Measurements from ENCODE around the gene CACNA2D1.
"Not testable (repeated sequence)": the region's sequence is repeated elsewhere in the genome, so short reads cannot be mapped to it uniquely, and the experiment has no call there.

CACNA2D1 gene

DNA sequence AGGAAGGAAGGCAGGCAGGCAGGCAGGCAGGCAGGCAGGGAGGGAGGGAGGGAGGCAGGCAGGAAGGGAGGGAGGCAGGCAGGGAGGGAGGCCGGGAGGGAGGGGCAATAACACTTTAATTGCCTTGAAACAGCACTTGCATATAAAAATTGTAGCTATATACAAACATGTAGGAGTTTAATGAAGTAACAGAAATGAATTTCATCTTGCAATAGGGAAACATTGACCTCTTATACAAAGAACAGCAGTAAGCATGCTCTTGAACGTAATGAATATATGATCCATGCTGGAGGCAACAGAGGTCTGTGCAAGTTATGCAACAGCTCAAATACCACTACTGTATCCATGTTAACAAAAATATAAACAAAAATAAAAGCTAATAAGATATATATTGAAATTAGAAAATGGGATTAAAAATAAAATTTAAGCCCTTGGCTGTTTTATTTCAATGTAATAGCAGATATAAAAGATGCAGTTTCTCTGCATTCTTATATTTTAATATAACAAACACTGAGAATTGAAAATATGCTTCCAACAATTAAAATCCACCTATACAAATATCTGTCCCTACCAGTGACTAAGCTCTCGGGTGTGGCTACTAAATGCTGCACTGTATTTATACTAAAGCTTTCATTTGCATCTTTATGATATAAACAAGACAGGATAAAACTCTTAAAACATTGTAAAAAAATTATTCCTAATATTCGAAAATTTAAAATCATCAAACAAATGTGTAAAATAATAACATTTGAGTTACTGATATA is 50.3 kb downstream of the CACNA2D1 start:
- no peak for DNase-seq (ENCODE audit: low spot score)

DNA sequence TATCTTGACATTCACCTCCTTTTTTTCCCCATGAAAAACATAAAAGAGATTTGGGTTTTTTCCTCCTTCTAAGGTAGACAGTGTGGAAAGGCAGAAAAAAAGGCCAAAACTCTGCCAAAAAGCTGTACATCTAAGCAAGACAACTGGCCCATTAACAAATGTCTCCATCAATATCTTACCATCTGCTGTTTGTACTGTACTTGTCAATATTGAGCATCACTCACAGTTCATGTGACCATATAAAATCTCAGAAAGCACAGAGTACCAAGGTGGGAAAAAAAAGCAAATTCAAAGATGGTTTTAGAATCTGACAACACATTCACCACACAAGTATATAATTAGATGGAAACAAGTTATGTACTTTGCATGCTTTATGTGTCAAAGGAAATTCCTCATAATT is 52.6 kb downstream of the CACNA2D1 start:
- DNase-seq (ENCODE audit: low spot score), result no peak

DNA sequence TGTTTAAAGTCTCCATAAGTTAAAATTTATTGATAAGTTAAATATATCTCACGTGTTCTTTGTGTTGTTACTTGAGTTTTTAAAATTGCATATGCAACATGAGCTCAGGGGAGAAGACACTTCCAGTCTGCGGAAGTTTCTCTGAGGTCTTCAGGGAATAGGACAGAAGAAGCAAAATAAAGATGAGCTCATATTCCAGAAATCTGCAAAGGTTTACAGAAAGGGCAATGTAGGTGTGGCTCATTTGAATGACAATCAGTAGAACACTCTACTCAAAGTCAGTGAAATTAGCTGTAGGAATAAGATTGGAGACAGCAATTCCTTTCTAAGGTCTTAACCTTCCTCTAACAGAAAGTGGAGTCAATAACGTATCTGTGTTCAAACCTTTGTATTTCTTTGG is 53.7 kb downstream of the CACNA2D1 start:
- DNase-seq (ENCODE audit: low spot score), result no peak

DNA sequence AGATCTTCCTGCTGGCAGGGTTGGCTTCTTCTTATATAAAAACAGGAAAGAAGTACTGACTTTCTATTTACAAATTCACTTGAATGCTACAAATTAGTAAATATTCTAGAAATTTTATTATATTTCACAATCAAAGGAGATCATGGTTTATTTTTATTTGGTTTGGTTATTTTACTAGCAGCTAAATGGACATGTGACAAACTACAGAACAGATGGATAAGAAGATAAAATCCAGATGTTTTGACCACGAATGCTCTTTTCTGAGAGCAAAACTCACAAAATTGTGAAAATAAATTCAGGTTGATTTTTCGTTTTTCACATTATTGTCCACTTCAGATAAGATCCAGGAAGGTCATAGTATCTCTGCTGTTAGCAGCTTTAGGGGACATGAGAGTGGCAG is 55.4 kb downstream of the CACNA2D1 start:
- no peak for DNase-seq (ENCODE audit: low spot score)

DNA sequence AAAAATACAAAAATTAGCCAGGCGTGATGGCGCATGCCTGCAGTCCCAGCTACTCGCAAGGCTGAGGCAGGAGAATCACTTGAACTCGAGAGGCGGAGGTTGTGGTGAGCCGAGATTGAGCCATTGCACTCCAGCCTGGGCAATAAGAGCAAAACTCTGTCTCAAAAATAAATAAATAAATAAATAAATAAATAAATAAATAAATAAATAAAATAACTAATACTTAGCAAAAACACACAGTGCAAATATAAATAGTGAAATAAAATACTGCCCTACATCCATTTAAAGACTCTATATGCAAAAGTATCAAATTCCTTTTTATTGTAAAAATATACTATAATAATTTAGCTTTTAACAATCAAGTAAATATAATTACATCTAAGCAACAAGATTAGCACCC is 57.0 kb downstream of the CACNA2D1 start:
- not testable (repeated sequence) for DNase-seq (ENCODE audit: low spot score)

DNA sequence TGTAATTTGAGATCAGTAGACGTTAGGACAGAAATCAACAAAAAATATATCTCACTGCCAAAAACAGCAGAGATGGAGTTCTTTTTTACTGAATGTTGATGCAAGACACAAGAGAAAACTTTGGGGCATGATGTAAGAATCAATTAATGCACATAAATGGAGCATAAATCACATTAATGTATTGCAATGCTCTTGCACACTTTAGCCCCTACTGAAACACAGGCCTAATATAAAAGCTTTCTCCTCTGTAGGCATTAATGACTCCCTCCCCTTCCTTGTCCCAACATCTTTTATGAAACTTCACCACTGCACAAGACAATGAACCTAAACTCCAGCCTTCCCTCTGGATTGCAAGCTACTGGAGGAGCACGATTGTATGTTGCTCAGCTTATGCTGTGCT is 58.8 kb downstream of the CACNA2D1 start:
- DNase-seq (ENCODE audit: low spot score), result no peak

DNA sequence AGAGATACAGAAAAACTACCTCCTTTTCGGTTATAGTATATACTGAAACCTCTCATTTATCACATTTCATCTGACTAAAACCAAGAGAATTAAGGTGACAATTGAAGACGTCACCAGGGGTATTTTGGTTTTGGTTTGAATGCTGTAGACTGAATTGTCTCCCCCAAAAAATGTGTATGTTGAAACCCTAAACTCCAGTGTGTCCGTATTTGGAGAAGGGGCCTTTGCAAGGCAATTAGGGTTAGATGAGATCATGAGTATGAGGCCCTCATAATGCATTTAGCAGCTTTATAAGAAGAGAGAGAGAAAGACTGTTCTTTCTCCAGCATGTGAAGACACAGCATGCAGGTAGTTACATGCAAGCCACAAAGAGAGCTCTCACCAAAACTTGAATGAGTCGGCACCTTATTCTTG is 59.5 kb downstream of the CACNA2D1 start:
- DNase-seq (ENCODE audit: low spot score), result no peak

DNA sequence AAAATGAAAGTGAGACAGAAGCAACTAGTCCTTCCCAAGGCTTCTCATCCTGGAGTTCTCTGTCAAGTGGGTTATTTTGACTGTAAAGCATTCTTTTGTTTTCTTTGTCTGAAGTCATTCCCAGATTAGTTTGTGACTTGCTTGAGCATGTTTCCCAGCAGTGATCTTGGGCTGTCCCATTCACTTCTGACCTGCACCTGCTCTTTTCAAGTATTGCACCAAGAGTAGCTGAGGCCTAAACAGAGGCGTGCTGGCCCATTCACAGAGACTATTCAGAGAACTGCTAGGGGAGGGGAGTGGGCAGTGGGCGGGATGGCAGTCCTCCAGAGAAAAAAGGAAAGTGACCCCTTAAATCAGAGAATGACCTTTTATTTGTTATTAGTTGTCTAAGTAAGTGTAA is 61.3 kb downstream of the CACNA2D1 start:
- DNase-seq (ENCODE audit: low spot score), result no peak

DNA sequence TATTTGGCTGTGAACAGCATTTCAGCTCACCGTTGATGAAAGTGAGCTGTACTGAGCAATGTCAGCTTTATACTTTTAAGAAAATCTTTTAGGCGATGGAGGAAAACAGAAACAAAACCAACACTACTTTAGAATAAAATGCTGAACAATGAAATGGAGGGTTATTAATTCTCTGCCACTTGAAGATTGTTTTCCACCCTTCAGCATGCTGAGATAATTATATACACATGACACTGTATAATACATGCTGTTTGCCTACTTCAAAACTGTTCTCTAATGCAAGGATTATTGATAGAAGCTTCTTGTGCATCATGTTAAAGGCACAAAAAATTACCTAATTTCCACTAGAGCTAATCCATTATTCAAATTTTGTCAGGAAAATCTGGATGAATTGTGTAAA is 66.8 kb downstream of the CACNA2D1 start:
- no peak for DNase-seq (ENCODE audit: low spot score)

DNA sequence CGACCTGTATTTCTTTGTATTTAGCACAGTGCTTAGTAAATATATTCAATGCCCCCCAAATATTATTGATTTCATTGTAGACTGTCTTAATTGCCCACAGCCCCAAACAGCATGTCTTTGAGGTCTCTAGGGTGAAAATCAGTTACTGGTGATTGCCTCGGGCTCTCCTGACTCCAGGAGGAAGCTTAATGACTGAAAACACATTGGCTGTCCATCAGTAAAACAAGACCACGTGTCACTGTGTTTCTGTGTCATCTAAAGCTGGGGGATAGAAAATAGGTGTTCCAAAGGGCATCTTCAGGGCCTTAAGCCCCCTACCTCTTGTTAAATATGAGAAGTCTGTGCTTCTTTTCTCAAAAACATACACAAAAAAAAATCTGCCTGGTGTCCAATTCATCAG is 67.9 kb downstream of the CACNA2D1 start:
- no peak for DNase-seq (ENCODE audit: low spot score)

DNA sequence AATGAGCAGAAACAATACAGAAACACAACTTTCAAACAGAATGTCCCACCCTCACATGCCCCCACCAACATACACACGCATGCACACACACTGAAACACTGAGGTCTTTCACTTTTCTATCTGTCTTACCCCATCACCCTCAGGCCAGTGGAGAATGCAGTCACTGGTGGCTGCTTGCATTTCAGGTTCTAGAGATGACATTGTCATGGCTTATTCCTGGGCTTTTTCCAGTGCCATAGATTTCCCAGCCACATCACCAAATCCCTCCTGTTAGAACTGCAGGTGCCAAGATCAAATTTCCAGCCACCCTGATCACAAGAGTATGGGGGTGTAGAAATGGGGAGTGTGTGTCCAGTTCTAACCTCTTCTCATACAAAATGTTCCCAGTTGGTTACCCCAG is 68.4 kb downstream of the CACNA2D1 start:
- no peak for DNase-seq (ENCODE audit: low spot score)

DNA sequence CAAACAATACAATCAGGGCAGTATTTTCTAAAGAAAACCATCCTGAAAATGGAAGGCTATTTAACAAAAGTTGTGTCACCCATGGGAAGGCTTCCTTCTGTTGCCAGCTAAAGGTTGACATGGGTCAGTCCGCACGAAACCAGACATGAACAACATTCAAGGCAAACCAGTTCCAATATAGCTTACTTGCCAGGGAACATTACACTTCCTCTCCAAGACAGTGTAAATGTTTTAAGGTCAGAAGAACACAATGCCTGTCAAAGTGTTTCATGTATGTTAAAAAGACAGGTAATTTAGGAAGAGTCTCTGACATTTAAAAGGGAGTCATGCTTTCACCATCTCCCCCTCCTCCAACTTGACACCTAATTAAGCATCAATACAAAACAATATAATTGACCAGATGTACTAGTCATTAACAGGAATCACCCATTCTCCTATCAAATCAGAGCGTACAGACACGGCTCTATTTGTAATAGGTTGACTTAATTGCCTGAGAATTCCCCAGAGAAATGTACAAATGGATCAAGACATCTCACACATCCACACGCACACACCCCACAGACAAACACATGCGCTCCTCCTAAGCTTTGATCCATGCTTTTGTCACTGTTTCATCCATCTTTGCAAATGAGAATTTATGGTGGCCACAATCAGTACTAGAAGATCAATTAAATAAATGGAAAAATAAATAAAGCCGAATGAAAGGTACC is 69.5 kb downstream of the CACNA2D1 start:
- no peak for DNase-seq (ENCODE audit: low spot score)

DNA sequence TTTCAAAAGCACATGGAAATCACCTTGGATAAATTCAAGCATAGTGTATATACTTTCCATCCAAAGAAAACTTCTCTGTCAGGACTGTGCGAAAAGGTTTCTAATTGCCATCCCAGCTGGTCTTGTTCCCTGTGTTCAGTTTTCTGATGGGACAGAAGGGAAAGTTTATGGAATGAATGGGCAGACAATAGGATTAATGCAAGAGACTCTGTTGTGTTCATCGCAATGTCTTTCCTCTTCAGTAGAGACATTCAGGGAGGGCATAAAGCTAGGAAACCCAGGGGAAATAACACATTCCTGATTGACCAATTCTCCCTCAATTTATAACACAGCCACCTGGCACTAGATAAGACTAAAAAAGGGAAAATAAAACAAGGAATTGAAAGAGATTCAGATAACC is 78.9 kb downstream of the CACNA2D1 start:
- DNase-seq (ENCODE audit: low spot score), result no peak

DNA sequence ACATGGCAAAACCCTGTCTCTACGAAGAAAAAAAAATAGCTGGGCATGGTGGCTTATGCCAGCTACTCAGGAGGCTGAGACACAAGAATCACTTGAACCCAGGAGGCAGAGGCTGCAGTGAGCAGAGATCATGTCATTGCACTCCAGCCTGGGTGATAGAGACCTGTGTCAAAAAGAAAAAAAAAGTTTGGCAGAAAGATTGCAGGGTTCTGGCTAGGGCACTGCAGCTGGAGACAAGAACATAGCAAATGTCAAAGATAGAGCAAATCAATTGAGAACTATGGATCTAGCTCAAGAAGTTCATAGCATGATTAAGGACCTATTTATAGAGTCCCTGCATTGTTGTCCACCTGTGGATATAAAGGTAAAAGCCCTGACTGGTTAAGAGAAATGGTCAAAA is 79.5 kb downstream of the CACNA2D1 start:
- no peak for DNase-seq (ENCODE audit: low spot score)

DNA sequence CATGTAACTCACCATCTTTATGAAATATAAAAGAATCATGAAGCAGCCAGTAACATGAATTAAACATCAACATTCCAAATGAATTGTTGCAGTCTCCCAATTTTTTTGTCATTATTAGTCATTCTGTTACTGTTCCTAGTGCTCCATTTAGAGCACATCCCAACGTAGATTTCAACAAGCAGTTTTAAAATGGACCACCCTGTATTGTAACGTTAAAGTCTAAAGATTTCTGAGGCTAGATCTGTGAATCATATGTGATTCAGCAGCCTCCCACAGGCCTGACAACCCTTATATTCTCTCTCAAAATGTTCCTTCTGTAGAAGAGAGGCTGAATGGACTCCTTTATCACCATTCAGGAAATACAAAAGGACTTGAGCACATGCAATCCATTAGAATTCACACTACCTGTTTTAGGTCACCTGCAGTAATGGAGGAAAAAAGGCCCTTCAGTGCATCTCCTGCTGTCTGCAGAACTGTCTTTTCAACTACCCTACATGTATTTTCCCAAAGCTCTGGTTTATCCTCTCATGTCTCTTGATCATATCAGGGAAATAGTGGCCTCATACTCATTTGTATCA is 81.4 kb downstream of the CACNA2D1 start:
- DNase-seq (ENCODE audit: low spot score), result no peak

DNA sequence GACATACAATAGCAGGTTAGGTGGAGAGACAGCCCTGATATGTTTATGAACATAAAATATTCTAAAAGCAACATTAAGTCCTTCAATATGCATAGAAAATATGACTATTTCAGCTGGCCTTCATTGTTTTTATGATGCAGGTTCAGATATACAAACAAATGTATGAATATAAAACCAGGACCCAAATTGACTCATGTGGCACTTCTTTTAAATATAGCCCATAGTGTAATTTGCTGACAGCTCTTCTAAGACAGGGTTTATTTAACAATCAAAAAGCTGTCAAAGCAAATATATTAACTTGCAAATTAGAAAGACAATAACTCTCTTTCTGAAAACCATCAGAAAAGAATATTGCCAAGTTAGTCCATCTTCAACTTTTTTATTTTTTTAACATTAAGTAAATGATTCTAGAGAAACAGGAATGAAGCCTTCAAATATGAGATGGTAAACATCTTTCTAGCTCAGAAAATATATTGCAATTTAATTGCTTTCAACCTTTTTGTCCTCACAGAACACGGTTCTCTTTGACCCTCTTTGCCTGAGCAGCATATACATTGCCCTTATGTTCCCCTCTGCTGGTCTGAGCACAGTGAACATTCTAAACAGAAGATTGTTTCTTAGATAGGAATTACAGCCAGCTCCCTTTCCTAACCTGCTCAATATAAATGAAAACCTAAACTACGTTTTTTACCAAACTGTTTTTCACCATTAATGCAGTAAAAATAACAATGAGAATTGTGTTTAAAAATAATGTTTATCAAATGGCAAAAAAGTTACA is 82.8 kb downstream of the CACNA2D1 start:
- no peak for DNase-seq (ENCODE audit: low spot score)

DNA sequence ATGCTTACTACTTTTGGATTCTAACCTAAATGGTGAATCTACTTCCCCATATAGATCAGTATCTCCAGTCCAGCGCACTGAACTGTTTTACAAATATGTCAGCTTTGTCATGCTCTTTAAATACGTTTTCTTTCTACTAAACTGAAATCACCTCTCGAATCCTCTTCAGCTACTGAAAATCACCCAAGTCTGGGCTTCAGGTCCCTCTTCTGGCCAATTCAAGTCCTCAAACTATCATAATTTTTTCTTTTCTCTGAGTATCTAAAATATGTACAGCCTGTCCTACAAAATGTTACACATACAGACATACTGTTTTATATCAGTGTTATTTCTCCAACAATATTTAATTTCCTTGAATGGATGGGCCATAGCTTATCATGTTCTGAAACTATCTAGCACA is 84.2 kb downstream of the CACNA2D1 start:
- no peak for DNase-seq (ENCODE audit: low spot score)

DNA sequence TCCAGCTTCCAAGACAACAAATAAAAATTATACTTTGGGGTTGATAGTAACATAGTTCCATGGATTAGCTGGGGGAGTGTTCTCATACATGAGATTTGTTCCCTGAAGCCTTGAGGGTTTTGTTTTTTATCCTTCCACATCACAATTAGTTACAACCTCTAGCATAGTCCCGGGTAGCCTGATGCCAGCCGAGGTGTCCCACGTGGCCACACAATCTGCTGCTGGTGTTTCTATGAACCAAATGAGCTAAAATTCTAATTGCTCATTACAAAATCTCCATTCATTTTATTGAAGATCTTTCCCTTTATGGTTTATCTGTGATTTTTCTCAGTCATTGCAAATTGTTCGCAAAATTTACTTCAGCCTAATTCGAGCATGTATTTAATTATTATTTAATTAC is 84.7 kb downstream of the CACNA2D1 start:
- no peak for DNase-seq (ENCODE audit: low spot score)

DNA sequence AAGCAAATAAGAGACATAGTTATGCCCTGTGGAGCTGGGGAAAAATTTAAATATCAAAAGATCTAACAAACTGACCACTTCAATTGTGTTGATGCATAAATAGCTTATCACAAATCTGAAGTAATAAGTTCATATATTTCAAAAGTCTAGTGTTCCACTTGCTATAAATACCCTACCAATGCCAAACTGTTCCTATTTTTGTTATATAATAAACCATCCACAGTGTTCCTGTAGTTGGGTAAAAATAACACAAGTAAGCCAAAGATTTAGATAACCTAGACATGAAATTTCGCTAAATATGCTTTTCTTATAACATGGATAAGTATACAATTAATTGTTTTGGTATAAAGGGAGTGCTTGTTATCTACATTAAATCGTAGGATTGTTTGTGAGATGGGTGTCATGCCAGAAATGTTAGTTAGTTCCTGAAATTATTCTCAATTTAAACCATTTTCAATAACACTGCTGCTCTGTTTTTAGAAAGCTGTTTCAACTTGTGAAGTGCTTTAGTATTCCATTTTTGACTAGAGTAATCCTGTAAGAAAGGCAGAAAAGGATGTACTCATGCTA is 85.5 kb downstream of the CACNA2D1 start:
- no peak for DNase-seq (ENCODE audit: low spot score)

DNA sequence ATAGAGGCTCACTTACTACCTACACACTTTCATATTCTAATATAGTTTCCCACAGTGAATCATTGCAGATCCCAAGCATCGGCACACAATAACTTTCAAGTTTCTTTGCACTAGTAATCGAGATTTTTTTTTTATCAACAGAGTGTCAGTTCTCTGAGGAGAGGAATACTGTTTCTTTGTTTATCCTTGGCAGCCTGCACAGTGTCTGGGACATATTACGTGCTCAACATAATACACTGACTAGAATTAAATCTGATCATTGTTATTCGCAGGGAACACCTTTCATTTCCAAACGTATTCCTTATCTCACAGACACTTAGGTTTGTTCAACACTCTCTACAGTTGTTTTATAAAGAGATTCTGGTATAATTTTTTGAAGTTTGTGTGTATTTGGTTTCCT is 95.3 kb downstream of the CACNA2D1 start:
- DNase-seq (ENCODE audit: low spot score), result no peak

DNA sequence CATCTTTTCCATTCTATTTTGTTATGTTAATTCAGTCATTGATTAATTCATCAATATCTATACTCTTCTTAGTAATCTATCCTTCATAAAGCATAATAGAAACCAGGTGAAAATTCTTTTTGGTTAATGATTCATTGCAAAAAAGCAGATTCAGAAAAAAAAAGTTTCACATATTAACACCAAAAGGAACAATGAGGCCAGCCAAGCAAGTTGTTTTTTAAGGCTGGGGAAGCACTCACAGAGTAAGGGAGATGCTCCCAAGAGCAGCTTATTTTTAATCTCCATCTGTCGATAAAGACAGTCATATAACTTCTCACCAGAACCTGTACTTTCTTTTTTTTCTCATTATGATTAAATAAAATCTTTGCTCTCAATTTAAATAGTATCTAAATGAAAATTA is 95.8 kb downstream of the CACNA2D1 start:
- no peak for DNase-seq (ENCODE audit: low spot score)

DNA sequence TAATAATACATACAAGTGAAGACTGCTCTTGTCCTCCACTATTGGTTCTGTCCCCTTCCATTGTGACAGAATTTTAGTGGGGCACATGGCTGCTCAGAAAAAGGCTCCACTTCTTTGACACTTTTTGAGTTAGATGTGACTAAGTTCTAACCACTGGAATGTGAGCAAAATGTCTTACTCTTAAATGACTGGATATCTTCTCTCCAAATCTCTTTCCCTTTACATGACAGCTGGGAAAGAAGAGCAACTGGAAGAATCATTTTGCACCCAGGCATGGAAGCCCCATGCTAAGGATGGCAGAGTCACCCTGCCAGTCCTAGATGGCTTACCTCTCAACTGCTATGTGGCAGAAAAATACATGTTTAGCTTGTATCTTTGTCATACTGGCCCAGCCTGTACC is 97.7 kb downstream of the CACNA2D1 start:
- no peak for DNase-seq (ENCODE audit: low spot score)

Measured in RKO (cell line).